ENCODE measurements around the gene NUAK2. TPM values are rescaled to one million over a fixed set of nuclear protein-coding genes. Genes with fewer than 3 reads are reported as not detected.

Gene NUAK2
- total RNA-seq, 1 donor from 2014 or later = 0.75 TPM

GRCh38 chr1:205348554-205349487 lies 27.3 kb upstream of the NUAK2 start:
- intact Hi-C loops (cut with DNase I) = no loop called here
- DNase-seq (ENCODE audit: low spot score) = no peak

GRCh38 chr1:205346956-205347574 lies 25.5 kb upstream of the NUAK2 start:
- no peak for DNase-seq (ENCODE audit: low spot score)
- intact Hi-C loops (cut with DNase I) = no loop called here

GRCh38 chr1:205345761-205346160 lies 24.2 kb upstream of the NUAK2 start:
- intact Hi-C loops (cut with DNase I) = no loop called here
- no peak for DNase-seq (ENCODE audit: low spot score)

GRCh38 chr1:205344066-205344928 lies 22.8 kb upstream of the NUAK2 start:
- intact Hi-C loops (cut with DNase I) = no loop called here
- DNase-seq (ENCODE audit: low spot score) = no peak

DNA sequence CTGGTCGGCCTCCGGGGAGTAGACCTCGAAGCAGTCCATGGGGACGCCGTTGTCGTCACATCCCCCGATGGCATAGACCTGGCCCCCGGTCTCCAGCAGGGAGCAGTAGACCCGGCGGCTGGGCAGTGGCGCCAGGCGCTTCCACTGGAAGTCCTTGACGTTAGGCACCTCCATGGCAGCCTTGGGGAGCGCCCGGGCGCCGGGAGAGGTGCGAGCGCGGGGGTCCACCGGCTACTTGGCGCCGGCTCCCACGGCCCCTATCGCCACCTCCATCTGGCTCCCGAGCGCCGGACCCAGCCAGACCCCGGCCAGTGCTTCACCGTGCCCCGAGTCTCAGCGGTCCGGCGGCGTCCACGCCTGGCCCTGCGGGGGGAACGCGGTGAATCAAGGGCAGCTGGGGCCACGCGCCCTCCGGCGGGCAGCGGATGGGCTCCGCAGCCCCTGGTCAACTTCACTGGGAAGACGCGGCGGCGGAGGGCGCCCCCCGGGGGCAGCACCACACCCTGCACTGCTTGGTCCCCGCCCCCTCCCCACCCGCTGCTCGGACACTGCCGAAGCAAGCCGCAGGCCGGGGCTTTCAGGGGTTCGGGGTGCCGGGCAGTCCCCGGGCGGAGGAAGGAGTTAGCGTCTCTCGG lies 22.0 kb upstream of the NUAK2 start:
- DNase-seq (ENCODE audit: low spot score) = no peak
- intact Hi-C loops (cut with DNase I) = no loop called here

DNA sequence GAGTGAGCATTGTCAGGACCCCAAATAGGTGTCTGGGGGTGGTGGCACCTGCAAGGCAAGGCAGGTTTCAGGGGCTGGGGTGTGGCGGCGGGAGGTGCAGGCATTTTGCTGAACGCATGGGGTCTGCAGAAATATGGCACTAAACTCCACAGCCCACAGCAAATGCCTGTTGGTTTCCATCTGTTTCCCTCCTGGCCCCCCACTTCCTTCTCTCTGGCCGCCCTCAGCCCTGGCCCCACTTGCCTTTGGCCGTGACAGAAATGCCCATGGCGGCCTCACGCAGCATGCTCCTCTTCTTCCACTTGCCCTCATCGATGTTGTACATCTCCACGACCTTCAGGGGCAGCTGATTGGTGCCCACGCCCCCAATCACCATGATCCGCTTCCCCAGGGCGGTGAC lies 21.4 kb upstream of the NUAK2 start:
- no peak for DNase-seq (ENCODE audit: low spot score)
- intact Hi-C loops (cut with DNase I) = no loop called here

DNA sequence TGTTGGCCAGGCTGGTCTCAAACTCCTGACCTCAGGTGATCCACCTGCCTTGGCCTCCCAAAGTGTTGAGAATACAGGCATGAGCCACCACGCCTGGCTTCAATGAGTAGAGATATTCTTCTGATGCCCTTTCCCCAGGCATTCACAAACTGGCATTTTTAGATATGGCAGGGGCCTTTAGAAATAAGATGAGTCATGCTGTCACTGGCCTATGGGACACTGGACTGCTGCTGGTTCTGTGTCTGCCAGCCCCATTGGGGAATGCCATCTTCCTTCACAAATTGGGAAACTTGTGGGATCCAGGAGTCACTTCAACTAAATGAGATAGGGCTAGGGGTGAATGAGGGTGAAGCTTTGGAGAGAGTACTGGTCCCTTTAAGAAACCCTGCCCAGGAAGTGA lies 19.1 kb upstream of the NUAK2 start:
- intact Hi-C loops (cut with DNase I) = no loop called here
- no peak for DNase-seq (ENCODE audit: low spot score)

- intact Hi-C loops (cut with DNase I) = no loop called here
- no peak for DNase-seq (ENCODE audit: low spot score)
Observed at GRCh38 chr1:205339717-205340116, 18.2 kb upstream of the NUAK2 start.

- no peak for DNase-seq (ENCODE audit: low spot score)
- intact Hi-C loops (cut with DNase I) = no loop called here
Observed at GRCh38 chr1:205339197-205339702, 17.7 kb upstream of the NUAK2 start.

DNA sequence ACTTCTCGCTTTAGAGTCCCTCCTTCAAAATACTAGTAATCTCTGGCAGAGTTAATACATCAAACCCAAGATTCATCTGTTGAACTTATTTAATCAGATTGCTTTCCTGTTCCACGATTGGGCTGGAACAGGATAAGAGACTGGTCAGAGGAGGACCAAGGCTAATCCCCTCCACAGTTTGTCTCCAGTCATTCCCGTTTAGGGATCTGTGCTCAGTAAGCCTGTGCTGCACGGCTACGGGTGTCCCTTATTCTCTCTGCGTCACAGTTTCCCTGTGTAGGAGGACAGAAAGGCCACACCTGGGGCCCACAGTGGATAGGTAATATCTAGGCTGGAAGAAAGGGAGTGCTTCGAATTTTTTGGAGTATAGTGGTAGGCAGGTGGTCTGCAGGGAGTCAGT lies 16.5 kb upstream of the NUAK2 start:
- DNase-seq (ENCODE audit: low spot score) = no peak
- intact Hi-C loops (cut with DNase I) = no loop called here

- DNase-seq (ENCODE audit: low spot score) = no peak
- intact Hi-C loops (cut with DNase I) = no loop called here
Observed at GRCh38 chr1:205337481-205337880, 15.9 kb upstream of the NUAK2 start.

DNA sequence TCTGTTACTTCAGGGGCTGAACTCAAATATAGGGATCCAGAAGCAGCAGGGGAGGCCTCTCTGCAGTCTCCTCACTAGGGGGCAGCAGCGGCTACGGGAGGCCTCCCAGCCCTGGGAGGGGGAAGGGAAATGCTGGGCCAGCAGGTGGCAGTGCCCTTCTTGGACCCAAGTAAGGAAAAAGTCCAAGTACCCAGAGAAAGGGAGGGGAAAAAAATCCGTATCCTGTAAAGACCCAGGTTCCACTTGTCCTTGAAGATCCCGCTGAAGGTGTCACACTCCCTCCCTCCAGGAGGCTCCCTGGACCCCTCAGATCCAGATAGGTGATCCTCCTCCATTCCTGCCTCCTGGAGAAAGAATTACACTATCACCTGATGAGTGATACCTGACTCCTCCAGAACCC lies 14.1 kb upstream of the NUAK2 start:
- peak; percentile 91 for DNase-seq (ENCODE audit: low spot score)
- intact Hi-C loops (cut with DNase I) = no loop called here

GRCh38 chr1:205332015-205332791 lies 10.7 kb upstream of the NUAK2 start:
- DNase-seq (ENCODE audit: low spot score) = no peak
- intact Hi-C loops (cut with DNase I) = no loop called here

DNA sequence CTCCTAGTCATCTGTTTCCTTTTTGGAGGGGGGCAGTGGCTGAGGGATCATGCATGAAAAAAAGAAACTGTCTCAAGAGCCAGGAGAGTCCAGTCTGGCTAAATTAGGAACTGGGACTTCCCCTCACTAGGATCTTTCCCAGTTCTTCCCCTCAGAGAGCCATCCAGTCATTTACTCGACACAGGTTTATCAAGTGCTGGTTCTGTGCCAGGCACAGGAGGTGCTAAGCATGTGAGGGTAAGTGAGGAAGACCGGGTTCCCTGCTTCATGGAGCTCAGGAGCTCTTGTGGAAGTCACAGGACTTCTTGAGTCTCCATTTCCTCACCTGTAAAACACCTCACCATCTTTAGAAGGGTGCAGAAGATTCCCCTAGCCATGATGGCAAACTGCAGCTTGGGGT lies 8.6 kb upstream of the NUAK2 start:
- DNase-seq (ENCODE audit: low spot score) = no peak
- intact Hi-C loops (cut with DNase I) = no loop called here

- intact Hi-C loops (cut with DNase I) = no loop called here
Observed at GRCh38 chr1:205329719-205330118, 8.2 kb upstream of the NUAK2 start.

DNA sequence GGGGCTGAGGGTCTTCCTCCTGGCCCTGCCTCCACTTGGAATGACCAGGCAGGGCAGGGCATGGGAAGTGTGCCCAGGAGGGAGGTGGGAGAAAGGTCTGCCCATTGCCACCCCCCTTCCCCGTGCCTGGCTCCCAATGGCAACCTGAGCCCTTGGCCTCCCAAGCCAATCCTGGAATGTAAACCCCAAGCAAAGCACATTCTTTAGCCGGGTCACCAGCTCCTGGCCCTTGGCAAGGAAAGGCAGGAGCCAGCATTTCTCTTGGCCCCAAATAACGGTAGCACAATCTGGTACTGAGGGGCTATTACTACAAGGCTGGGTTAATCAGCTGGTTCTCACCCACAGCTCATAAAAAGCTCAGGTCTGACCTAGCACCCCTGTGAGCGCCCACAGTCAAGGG lies 6.9 kb upstream of the NUAK2 start:
- intact Hi-C loops (cut with DNase I) = no loop called here
- DNase-seq (ENCODE audit: low spot score) = no peak

More at GRCh38 chr1:205329719-205330118, 8.2 kb upstream of the NUAK2 start:
- DNase-seq (ENCODE audit: low spot score) = no peak

DNA sequence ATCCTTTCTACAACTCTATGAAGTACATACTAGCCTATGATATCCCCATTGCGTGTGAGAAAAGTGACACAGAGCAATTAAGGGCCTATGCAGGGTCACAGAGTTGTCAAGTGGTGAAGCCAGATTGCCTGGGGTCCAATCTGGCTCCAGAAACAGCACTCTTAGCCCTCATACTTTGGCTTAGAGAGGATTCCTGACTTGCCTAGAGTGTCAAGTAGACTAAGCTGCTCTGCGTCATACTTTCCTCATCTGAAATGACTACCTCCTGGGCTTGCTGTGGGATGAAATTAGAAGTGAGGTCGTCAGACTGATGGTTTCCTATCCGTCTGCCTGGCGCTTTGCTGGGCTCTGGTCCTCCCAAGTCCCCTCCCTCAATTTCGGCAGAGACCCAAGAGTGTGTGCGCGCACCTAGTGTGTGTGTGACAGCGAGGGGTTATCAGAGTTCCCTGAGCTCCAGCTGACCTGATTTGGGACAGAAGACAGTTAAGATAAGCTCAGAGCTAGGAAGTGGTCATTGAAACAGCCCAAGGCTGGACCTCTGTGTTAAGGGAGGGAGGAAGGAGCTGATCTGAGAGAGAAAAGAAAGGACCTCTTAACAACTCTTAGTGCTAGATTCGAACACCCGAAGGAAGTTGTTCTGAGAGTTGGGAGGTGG lies 5.4 kb upstream of the NUAK2 start:
- no peak for DNase-seq (ENCODE audit: low spot score)

GRCh38 chr1:205325334-205325884 lies 3.9 kb upstream of the NUAK2 start:
- no peak for DNase-seq (ENCODE audit: low spot score)
- intact Hi-C loops (cut with DNase I) = no loop called here

More for the DNA sequence above, 5.4 kb upstream of the NUAK2 start:
- intact Hi-C loops (cut with DNase I) = no loop called here
